Keratinocyte (primary cell): ENCODE results near the gene IL4R. TPM values are rescaled to one million over a fixed set of nuclear protein-coding genes. Genes with fewer than 3 reads are reported as not detected.
A peak's percentile ranks its signal among the peaks of the same experiment; 100 is the strongest.

Experiments used
- DNase-seq: peaks from one replicate; pipeline ENCODE4 v3.0.0-alpha.2; 2011; ENCODE audit warnings: low read depth, missing footprints, low spot score
- FAIRE-seq: peaks from 2 replicates; lab custom pipeline; 2011; peaks lifted over from hg19 to GRCh38; lab: Jason Lieb, UNC
- H2AFZ ChIP-seq: 2 replicates; pipeline ENCODE4 v1.6.0; 2012; ENCODE audit warnings: low read length, control low read depth, inconsistent platforms; ENCODE audit not compliant: control insufficient read depth
- H3K27ac ChIP-seq: 2 replicates; pipeline ENCODE4 v1.5.1; 2011; ENCODE audit warnings: low read length; ENCODE audit not compliant: control insufficient read depth, insufficient read depth
- H3K27me3 ChIP-seq: 3 replicates; pipeline ENCODE4 v1.6.0; 2011; ENCODE audit warnings: low read length; ENCODE audit not compliant: control insufficient read depth, insufficient read depth; ENCODE audit errors: extremely low read depth
- H3K36me3 ChIP-seq, 2 experiments: 2 replicates in 1 of 2; 3 replicates in 1 of 2; pipeline ENCODE4 v1.5.1; 2011; ENCODE audit warnings: low read length in 2 of 2, mild to moderate bottlenecking in 1 of 2; ENCODE audit not compliant: control insufficient read depth in 2 of 2, insufficient read depth in 2 of 2; ENCODE audit errors: extremely low read depth in 1 of 2
- H3K4me1 ChIP-seq: 3 replicates; pipeline ENCODE4 v1.5.1; 2011; ENCODE audit warnings: low read length; ENCODE audit not compliant: control insufficient read depth, insufficient read depth; ENCODE audit errors: extremely low read depth
- H3K4me2 ChIP-seq: 3 replicates; pipeline ENCODE4 v1.6.0; 2011; ENCODE audit warnings: low read depth, low read length; ENCODE audit not compliant: control insufficient read depth, insufficient read depth; ENCODE audit errors: extremely low read depth
- H3K4me3 ChIP-seq, 3 experiments: fragments of 200-600 bp in 1 of 3; sonication (generic) in 1 of 3; 2 replicates in 2 of 3; 3 replicates in 1 of 3; pipeline ENCODE4 v1.5.1; 2011 to 2016; ENCODE audit warnings: low read length in 3 of 3, mild to moderate bottlenecking in 3 of 3, control low read depth in 2 of 3, inconsistent platforms in 1 of 3, low read depth in 1 of 3, mixed read lengths in 1 of 3, mixed run types in 1 of 3, moderate library complexity in 1 of 3; ENCODE audit not compliant: control insufficient read depth in 2 of 3, insufficient read depth in 2 of 3; ENCODE audit errors: extremely low read depth in 1 of 3
- H3K79me2 ChIP-seq: 2 replicates; pipeline ENCODE4 v1.6.0; 2012; ENCODE audit warnings: low read length; ENCODE audit not compliant: control insufficient read depth, insufficient read depth
- H3K9ac ChIP-seq: 3 replicates; pipeline ENCODE4 v1.6.0; 2011; ENCODE audit warnings: low read length; ENCODE audit not compliant: control insufficient read depth, insufficient read depth; ENCODE audit errors: extremely low read depth
- H3K9me1 ChIP-seq: 3 replicates; pipeline ENCODE4 v1.6.0; 2011; ENCODE audit warnings: low read length; ENCODE audit not compliant: control insufficient read depth, insufficient read depth; ENCODE audit errors: extremely low read depth
- H3K9me3 ChIP-seq: 2 replicates; pipeline ENCODE4 v1.5.1; 2012; ENCODE audit warnings: low read depth, low read length; ENCODE audit not compliant: control insufficient read depth
- H4K20me1 ChIP-seq: 3 replicates; pipeline ENCODE4 v1.6.0; 2011; ENCODE audit warnings: low read length; ENCODE audit not compliant: control insufficient read depth, insufficient read depth; ENCODE audit errors: extremely low read depth
- EZH2 ChIP-seq: IDR thresholded peaks from one replicate; pipeline ENCODE4 v1.6.1; 2012; ENCODE audit warnings: inconsistent platforms, mild to moderate bottlenecking, low read length, moderate library complexity
- dilution Hi-C: fragments of 300-500 bp; cut with MboI; formaldehyde crosslinking; loops from one replicate; pipeline ENCODE4 v1.7.0; 2020; ENCODE audit warnings: low sequenced_read_pairs; ENCODE audit not compliant: extremely low pct_ligation_motif_present
- polyA plus RNA-seq, 5 experiments: library from polyadenylated mRNA; depleted of rRNA in 3 of 5; stranded (reverse) in 3 of 5; stranded (forward) in 1 of 5; unstranded in 1 of 5; fragments of >200 nt; gene quantifications; 1 replicate in 1 of 5; 2 replicates in 3 of 5; 3 replicates in 1 of 5; pipeline versions ENCODE4 v1.2.1 to v1.2.3, GENCODE V29; 2011 to 2012; ENCODE audit warnings: missing spikeins in 2 of 5, low read depth in 1 of 5, low replicate concordance in 1 of 5
- TF ChIP-seq, protein P1 (sequence below), 3 experiments: IDR thresholded peaks in 1 of 3; conservative IDR thresholded peaks in 1 of 3; optimal IDR thresholded peaks in 1 of 3; 2 replicates in 2 of 3; 3 replicates in 1 of 3; pipeline versions ENCODE3 to v1.5.1; 2011; ENCODE audit warnings: low read length in 3 of 3, mild to moderate bottlenecking in 3 of 3, moderate library complexity in 2 of 3, control low read depth in 1 of 3, inconsistent platforms in 1 of 3; ENCODE audit not compliant: insufficient read depth in 2 of 3; ENCODE audit errors: extremely low read depth in 1 of 3

Gene IL4R
- polyA plus RNA-seq, 1 donor (not counting 4 experiments of a cell fraction or from before 2014, with no cell fraction given), result 60.5 TPM

DNA sequence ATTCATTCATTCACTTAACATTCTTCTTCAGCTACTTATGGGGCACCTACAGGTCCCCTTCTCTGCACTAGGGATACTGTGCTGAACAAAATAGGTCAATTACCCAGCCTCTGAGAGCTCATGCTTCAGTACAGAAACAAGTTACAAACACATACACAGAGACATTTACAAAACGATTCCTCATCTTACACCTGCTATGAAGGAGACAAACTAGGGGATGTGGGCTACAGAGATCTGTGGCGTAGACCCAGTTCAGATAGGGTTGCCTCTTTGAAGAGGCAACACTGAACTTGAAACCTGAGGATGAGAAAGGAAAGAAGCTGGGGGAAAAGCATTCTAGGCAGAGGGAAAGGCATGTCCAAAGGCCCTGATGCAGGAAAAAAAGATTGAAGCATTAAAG, 93.4 kb downstream of the IL4R start:
- H3K4me2 ChIP-seq, result no peak overlapping the region
- H3K27me3 ChIP-seq, result peaks cover 20% of the 10 kb centered on the region
- H4K20me1 ChIP-seq, result no peaks in the 10 kb centered on the region
- H3K9ac ChIP-seq, result no peak overlapping the region
- H3K4me1 ChIP-seq, result peaks cover 9% of the 10 kb centered on the region
- no peaks in the 10 kb centered on the region for H3K9me1 ChIP-seq
- dilution Hi-C loops, result no loop called here
- no peaks in the 10 kb centered on the region for H3K79me2 ChIP-seq
- no peak for DNase-seq
- FAIRE-seq, result no peak
- H2AFZ ChIP-seq, result no peak overlapping the region
- H3K27ac ChIP-seq, result no peak overlapping the region
- H3K9me3 ChIP-seq, result no peaks in the 10 kb centered on the region
- no peaks in the 10 kb centered on the region for H3K36me3 ChIP-seq
- H3K4me3 ChIP-seq, result no peak overlapping the region
- TF ChIP-seq, protein P1, sequence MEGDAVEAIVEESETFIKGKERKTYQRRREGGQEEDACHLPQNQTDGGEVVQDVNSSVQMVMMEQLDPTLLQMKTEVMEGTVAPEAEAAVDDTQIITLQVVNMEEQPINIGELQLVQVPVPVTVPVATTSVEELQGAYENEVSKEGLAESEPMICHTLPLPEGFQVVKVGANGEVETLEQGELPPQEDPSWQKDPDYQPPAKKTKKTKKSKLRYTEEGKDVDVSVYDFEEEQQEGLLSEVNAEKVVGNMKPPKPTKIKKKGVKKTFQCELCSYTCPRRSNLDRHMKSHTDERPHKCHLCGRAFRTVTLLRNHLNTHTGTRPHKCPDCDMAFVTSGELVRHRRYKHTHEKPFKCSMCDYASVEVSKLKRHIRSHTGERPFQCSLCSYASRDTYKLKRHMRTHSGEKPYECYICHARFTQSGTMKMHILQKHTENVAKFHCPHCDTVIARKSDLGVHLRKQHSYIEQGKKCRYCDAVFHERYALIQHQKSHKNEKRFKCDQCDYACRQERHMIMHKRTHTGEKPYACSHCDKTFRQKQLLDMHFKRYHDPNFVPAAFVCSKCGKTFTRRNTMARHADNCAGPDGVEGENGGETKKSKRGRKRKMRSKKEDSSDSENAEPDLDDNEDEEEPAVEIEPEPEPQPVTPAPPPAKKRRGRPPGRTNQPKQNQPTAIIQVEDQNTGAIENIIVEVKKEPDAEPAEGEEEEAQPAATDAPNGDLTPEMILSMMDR (optimal IDR thresholded peaks at IDR 0.05 in 1 of 3, IDR thresholded peaks at IDR 0.05 in 1 of 3, conservative IDR thresholded peaks at IDR 0.05 in 1 of 3; ENCODE audit: extremely low read depth in 1 of 3, insufficient read depth in 2 of 3, low read length in 3 of 3), result no peak
- TF ChIP-seq EZH2, result no peak

DNA sequence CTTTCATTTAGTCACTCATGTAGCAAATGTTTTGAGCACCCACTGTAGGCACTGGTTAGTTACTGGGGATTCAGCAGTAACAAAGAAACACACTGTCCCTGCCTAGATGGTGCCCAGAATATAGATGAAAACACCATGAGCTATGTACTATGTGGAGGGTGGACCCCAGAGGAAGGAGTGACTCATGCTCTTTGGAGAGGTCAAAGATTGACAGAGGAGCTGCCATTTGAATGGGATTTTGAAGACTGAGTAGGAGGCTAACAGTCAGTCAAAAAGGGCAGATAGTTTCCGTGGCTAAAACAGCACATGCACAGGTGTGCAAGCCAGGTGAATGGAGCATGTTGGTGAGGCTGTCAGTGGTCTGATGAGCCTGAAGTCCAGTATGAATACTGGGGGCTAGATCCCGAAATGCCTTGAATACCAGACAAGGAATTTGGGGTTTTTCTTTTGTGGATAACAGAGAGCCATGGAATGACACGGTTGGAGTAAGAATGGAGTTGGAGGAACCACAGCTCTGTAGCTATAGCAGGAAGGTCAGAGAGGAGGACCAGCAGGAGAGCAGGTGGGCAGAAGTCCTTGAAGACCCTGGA, 94.3 kb downstream of the IL4R start:
- H3K9me1 ChIP-seq, result no peaks in the 10 kb centered on the region
- H3K36me3 ChIP-seq, result no peaks in the 10 kb centered on the region
- H3K9ac ChIP-seq, result no peak overlapping the region
- peak overlapping the region; percentile 68 for H2AFZ ChIP-seq
- dilution Hi-C loops, result no loop called here
- peaks cover 14% of the 10 kb centered on the region for H3K27me3 ChIP-seq
- peaks cover 9% of the 10 kb centered on the region for H3K4me1 ChIP-seq
- no peak for FAIRE-seq
- no peaks in the 10 kb centered on the region for H3K9me3 ChIP-seq
- H4K20me1 ChIP-seq, result no peaks in the 10 kb centered on the region
- H3K79me2 ChIP-seq, result no peaks in the 10 kb centered on the region
- TF ChIP-seq, protein P1 (optimal IDR thresholded peaks at IDR 0.05 in 1 of 3, IDR thresholded peaks at IDR 0.05 in 1 of 3, conservative IDR thresholded peaks at IDR 0.05 in 1 of 3; ENCODE audit: extremely low read depth in 1 of 3, insufficient read depth in 2 of 3, low read length in 3 of 3), result no peak
- no peak for TF ChIP-seq EZH2
- H3K4me2 ChIP-seq, result peak overlapping the region; percentile 22
- DNase-seq, result no peak
- H3K4me3 ChIP-seq, result no peak overlapping the region
- H3K27ac ChIP-seq, result no peak overlapping the region
